GM12873 (cell line): ENCODE results near the gene SLC25A6.

Experiments used
- CTCF ChIP-seq: IDR thresholded peaks from 2 replicates; pipeline ENCODE4 v1.5.1; 2012; ENCODE audit warnings: low read depth, mild to moderate bottlenecking, moderate library complexity, low read length, control low read depth; ENCODE audit not compliant: insufficient read depth; ENCODE audit errors: missing control alignments

Gene SLC25A6

GRCh38 chrX:1407035-1407434, 15.1 kb upstream of the SLC25A6 start:
- TF ChIP-seq CTCF = no peak

GRCh38 chrX:1403228-1403627, 11.3 kb upstream of the SLC25A6 start:
- TF ChIP-seq CTCF = no peak

GRCh38 chrX:1401611-1402430, 9.9 kb upstream of the SLC25A6 start:
- no peak for TF ChIP-seq CTCF

GRCh38 chrX:1400742-1401471, 9.0 kb upstream of the SLC25A6 start:
- no peak for TF ChIP-seq CTCF

GRCh38 chrX:1400049-1400448, 8.1 kb upstream of the SLC25A6 start:
- TF ChIP-seq CTCF = no peak

- no peak for TF ChIP-seq CTCF
Measured at GRCh38 chrX:1398431-1399340, 6.8 kb upstream of the SLC25A6 start.
